COR-L47 (cell line): ENCODE measurements around the gene ASCC2.
"Not testable (repeated sequence)": the region's sequence is repeated elsewhere in the genome, so short reads cannot be mapped to it uniquely, and the experiment has no call there.

ENCODE experiments used
- DNase-seq: peaks from one replicate; lab custom pipeline; 2025; lab: John Stamatoyannopoulos, UW

Gene ASCC2, protein sequence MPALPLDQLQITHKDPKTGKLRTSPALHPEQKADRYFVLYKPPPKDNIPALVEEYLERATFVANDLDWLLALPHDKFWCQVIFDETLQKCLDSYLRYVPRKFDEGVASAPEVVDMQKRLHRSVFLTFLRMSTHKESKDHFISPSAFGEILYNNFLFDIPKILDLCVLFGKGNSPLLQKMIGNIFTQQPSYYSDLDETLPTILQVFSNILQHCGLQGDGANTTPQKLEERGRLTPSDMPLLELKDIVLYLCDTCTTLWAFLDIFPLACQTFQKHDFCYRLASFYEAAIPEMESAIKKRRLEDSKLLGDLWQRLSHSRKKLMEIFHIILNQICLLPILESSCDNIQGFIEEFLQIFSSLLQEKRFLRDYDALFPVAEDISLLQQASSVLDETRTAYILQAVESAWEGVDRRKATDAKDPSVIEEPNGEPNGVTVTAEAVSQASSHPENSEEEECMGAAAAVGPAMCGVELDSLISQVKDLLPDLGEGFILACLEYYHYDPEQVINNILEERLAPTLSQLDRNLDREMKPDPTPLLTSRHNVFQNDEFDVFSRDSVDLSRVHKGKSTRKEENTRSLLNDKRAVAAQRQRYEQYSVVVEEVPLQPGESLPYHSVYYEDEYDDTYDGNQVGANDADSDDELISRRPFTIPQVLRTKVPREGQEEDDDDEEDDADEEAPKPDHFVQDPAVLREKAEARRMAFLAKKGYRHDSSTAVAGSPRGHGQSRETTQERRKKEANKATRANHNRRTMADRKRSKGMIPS

GRCh38 chr22:29837741-29838598, at the start of gene ASCC2:
ASCC2 (minus strand) TSS chr22:29838274; CDS start chr22:29832325, 5,949 bp downstream.
- peak; percentile 99 for DNase-seq

DNA sequence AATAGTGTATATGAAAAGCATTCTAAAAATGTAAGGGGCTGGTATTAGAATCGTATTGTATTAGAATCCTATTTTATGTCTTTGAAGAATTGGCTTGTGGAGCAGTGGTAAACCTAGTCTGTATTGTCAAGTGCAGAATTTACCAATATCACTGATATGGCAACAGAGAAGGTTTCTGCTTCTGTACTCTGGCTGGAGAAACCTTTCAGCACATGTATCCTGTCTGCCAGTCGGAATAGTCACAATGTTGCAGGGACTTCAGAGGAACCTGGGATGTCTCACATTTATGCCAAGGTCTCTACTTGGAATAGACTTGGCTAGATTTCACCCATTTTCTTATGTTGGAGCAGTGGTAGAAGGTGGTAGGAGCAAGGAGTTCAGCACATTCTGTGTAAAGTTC, 49.3 kb upstream of the ASCC2 start:
- no peak for DNase-seq

- DNase-seq: no peak
These were observed 48.5 kb upstream of the ASCC2 start for GRCh38 chr22:29886596-29886995.

- DNase-seq: no peak
These were observed 47.5 kb upstream of the ASCC2 start for GRCh38 chr22:29885610-29886009.

GRCh38 chr22:29883775-29884097, 45.7 kb upstream of the ASCC2 start:
- no peak for DNase-seq

DNA sequence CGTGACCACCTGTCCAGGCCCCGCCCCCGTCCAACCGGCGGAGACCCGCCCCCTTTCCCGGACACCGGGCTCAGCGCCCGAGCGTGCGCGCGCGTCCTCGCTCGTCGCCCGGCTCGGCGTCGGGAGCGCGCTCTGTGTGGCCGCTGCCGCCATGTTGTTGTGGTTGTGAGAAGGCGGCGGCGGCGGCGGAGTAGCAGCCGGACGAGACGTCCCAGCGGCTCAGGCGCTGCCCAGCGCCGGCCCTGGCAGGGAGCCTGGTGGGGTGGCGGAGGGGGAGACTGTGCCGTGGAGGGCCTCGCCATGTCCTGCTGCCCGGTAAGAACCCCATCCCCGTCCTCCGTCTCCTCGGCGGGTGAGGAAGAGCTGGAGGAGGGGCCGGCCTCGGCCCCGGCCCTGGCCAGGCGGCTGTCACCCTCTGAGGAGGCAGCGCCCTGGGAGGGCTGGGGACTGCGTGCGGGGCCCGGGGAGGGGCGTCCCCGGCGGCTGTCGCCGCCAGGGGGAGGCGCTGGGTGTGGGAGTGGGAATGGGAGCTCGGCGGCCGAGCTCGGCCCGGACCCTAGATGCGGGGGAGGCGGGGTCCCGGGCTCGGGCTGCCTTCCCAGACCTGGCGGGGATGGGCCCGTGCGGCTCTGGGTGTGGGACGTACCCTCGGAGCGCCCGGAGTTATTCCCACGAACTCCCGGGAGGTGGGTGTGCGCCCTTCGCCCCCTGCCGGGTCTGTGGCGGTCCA, 45.1 kb upstream of the ASCC2 start, which contains the start of gene MTMR3:
Gene MTMR3 (plus strand): TSS at position 130 of the 730 bp plus-strand sequence. CDS start 87,886 bp downstream, outside the sequence.
- DNase-seq: peak; percentile 91

DNA sequence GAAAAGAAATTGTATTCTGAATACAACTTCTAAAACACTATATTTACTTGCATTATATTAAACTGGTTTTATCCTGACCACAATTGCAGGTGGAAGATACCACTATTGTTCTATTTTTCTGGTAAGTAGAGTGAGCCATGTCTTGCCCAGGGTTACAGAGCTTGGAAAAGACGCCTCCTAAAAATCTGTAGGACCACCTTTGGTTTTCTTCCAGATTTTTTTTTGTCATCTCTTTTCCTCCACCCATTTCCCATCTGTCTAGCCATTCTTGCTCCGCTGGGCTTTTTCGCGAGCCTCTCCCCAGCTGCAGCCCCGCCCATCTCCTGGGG, 44.6 kb upstream of the ASCC2 start:
- DNase-seq: no peak

DNA sequence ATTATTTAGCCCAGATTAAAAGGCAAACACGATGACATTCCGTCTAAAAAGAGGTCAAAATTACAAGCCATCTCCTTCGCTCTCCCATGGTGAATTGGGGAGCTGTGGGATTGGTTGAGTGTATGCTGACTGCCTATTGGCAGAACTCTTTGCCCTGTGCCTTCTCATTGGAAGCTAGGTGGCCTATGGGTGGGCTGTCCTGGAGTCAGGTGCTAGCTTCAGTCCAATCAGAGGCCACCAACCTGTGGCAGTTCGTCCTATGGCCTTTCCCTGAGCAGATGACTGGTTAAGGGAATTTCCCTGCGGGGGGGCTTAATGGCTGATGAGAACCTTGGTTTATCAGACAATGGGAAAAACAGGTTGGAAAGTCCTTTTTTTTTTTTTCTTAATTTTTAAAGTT, 41.7 kb upstream of the ASCC2 start:
- DNase-seq: no peak

- no peak for DNase-seq
These were observed 39.5 kb upstream of the ASCC2 start for GRCh38 chr22:29877620-29878019.

DNA sequence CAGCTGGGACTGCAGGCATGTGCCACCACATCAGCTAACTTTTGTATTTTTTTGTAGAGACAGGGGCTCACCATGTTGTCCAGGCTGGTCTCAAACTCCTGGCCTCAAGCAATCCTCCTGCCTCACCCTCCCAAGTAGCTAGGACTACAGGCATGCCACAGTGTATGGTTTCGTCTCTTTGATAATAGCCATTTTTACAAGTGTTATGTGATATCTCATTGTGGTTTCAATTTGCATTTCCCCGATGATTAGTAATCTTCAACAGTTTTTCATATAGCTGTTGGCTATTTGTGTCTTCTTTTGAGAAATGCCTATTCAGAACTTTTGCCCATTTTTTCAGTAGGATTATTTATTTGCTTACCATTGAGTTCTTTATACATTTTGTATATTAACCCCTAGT, 35.9 kb upstream of the ASCC2 start:
- no peak for DNase-seq

DNA sequence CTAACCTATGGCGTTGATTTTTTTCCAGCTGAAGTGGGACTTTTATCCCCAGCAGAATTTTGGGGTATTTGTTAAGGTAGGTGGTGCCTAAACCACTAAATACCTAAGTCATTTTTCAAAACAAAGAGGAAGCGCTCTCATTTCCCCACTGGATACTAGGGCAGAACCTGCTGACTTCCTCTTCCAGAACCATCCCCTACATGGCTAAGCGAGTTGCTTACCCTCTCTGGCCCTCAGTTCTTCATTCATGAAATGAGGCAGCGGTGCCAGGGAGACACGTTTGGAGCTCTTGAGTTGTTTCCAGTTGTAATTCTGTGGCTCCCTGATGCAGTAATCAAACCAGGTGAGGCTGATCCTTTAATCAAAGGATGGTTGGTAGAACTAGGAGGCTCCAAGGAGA, 34.9 kb upstream of the ASCC2 start:
- DNase-seq: no peak

- no peak for DNase-seq
These were observed 34.2 kb upstream of the ASCC2 start for GRCh38 chr22:29872144-29872893.

DNA sequence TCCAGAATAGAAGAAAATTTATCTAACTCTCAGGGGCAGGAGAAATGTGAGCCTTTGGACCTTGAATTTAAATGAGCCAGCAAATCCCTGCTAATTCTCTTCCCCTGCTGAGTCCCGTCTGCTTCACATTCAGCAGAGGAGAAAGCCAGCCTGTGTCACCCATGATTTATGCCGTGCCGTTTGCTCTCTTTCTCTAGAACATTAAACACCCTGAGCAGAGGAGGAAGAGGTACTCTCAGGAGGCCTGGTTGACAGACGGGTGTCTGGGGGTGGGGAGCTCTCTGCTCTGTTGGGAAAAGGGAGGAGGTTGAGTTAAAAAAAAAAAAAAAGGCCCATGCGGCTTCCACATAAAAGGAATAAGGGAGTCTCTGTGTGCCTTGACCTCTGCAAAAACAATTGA, 33.6 kb upstream of the ASCC2 start:
- DNase-seq: no peak

- no peak for DNase-seq
These were observed 32.5 kb upstream of the ASCC2 start for GRCh38 chr22:29870574-29870973.

DNA sequence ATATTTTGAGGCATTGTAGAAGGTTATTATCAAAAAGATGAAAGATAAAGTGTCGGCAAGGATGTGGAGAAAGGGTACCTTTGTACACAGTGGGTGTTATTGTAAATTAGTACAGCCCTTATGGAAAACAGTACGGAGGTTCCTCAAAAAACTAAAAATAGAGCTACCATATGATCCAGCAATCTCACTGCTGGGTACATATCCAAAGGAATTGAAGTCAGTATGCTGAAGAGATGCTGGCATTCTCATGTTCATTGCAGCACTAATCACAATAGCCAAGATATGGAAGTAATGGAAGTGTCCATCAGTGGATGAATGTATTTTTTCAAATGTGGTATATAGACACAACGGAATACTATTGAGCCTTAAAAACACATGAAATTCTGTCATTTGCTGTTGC, 29.8 kb upstream of the ASCC2 start:
- no peak for DNase-seq

- DNase-seq: no peak
These were observed 29.2 kb upstream of the ASCC2 start for GRCh38 chr22:29867260-29867659.

DNA sequence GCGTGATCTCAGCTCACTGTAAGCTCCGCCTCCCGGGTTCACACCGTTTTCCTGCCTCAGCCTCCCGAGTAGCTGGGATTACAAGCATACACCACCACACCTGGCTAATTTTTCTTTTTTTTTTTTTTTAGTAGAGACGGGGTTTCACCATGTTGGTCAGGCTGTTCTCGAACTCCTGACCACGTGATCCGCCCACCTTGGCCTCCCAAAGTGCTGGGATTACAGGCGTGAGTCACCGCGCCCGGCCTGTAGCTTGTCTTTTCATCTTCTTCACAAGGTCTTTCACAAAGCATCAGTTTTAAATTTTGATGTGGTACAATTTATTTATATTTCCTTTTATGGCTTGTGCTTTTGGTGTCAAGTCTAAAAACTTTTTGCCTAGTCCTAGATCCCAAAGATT, 27.5 kb upstream of the ASCC2 start:
- not testable (repeated sequence) for DNase-seq

DNA sequence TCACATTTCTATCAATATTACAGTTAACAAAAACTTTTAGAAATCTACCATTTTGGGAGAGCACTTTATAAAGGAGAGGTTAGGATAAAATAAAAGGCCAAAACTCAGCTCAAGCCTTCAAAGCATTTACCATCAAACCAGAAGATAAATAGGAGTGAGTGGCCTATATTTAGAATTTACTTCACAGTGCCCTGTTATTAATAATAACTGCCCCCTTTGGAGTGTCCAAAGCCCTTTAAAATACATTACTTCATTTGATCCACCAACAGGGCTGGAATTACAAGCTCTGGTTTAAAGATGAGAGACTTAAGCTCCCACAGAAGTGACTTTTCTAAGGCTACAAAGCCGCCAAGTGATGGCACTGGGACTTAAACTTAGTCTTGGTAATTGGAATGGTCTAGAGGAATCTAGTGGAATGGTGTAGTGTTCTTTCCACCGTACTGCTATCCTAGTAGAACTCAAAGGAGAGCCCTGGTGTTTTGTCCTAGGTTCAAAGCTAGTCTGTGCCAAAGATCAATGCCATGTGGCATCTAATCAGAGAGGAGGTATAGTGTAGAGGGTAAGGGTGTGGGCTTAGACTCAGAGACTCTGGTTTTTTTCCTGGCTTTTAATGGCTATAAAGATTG, 23.7 kb upstream of the ASCC2 start:
- DNase-seq: no peak

DNA sequence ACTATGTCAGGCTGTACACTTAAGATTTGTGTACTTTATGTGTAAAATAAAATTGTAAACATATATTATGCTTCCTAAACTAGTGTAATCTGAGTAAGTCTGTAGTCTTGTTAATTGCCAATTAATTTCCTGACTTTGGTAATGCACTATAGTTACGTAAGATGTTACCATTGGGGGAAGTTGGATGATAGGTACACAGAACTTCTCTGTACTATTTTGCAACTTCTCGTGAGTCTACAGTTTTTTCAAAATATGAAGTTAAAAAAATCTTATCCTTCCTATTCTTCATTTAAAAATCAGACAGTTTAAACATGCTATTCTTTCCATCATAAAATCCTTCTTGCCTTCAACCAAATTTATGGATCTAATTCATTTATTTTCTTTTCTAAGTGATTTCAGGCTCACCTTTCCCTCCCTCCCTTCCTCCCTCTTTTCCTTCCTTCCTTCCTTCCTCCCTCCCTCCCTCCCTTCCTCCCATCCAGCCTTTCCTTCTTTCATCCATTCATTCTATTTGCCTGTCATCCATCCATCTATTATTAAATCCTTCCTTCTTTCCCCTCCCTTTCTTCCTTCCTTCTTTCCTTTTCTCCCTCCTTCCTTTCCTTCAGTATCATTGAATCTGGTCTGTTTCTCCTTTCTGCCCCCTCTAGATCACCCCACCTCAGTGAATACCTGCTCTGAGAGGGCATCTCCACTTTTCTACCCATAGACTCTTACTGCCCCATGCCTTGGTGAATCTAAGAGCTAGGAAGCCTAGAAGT, 22.1 kb upstream of the ASCC2 start:
- DNase-seq: no peak

GRCh38 chr22:29859030-29859429, 21.0 kb upstream of the ASCC2 start:
- DNase-seq: not testable (repeated sequence)
